LNCAP (cell line): ENCODE measurements around the gene RPL39L.

Experiments
- CTCF ChIP-seq: fragments of 450-650 bp; IDR thresholded peaks from 2 replicates; pipeline ENCODE4 v1.5.1; 2017; ENCODE audit warnings: mild to moderate bottlenecking

Gene RPL39L

GRCh38 chr3:187085021-187085666 is 54.2 kb downstream of the RPL39L start:
- TF ChIP-seq CTCF, result no peak

GRCh38 chr3:187084580-187084979 is 54.7 kb downstream of the RPL39L start:
- TF ChIP-seq CTCF, result no peak

DNA sequence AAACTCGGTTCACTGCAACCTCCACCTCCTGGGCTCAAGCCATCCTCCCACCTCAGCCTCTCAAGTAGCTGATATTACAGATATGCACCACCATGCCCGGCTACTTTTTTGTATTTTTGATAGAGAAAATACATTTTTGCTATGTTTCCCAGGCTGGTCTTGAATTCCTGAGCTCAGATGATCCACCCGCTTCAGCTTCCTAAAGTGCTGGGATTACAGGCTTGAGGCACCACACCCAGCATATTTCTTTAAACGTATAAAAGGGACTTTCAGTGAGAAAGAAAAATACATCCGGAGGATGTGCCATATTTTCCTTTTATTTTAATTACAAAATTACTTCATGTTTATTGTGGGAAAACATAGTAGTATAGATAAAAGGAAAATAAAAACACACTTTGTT is 55.2 kb downstream of the RPL39L start:
- no peak for TF ChIP-seq CTCF

DNA sequence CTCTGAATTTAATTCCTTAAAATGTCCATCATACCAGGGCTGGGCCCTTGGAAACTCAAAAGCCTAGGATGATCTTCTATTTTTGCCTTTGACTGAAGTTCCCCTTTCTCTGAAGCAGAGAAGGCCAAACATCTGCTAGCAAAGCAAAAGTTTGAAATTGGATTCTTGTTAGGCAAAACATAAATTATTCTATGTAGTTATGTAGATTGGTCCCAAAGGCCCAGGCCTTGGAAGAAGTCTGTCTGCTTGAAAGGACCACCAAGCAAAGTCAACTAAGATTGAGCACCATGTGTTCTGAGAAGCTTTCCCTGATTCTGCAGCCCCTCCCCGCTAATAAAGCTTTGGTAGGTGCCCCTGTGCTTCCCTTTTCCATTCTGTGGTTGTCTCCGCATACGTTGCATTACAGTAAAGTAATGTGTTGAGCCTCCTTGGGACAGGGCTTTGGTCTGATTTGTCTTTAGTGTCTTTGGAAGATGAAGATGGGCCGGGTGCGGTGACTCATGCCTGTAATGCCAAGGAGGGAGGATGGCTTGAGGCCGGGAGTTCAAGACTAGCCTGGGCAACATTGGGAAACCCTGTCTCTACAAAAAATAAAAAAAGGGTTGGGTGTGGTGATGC is 56.4 kb downstream of the RPL39L start:
- no peak for TF ChIP-seq CTCF

GRCh38 chr3:187080799-187081450 is 58.4 kb downstream of the RPL39L start:
- TF ChIP-seq CTCF, result no peak

- no peak for TF ChIP-seq CTCF
Measured at GRCh38 chr3:187079090-187080022, 59.9 kb downstream of the RPL39L start.

DNA sequence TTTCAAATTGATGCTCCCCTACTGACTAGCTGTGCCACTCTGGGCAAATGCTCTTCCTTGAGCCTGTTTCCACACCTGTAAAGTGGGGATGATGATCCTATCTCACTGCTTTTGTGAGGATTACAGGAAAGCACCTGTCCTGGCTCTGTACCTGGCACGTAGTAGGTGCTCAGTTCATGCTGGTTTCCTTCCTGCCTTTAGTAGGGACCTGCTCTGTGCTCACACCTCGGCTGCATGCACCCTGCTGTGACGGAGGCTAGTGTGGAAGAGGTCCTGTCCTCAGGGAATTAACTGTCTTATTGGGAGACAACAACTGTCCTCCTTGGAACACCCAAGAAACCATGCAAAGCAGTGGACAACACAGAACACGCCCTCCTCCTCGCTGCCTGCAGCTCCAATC is 61.8 kb downstream of the RPL39L start:
- TF ChIP-seq CTCF, result no peak
